ENCODE measurements around the gene RING1.

DNA sequence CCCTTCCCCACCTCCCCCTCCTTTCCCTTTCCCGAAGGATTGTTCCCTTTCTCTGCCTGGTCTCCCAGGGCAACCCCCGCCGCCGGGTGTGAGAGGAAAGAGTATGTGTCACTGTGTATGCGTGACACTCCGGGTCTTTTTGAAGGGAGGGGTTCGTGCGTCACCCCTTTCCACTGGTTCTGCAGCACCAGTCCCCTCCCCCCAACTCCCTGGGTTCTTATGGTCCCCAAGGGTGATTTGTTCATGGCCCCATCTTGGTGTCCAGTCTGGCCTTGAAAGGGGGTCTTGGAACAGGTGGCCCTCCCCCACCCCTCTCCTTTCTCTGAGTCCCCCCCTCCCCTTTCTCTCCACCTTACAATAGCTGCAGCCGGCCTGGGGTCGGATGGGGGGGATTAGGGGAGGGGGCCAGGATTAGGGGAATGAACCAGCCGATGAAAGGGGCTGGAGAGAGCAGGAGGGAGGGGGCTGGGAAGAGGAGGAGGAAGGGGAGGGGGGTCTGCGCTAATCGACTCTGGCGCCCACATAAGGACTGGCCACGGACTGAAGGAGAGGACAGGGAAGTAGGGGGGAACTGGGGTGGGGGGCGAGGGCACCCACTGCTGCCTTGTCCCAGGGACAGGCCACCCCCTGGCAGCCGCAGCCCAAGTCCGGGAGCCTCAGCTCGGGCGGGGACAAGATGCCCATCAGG is 1.3 kb upstream of the RING1 start:
- TF ChIP-seq POLR2AphosphoS5 (IDR thresholded peaks at IDR 0.05; ENCODE audit: low read depth, low read length) = no peak
- no peak for TF ChIP-seq POU2F2 (IDR thresholded peaks at IDR 0.05; ENCODE audit: low read depth, low read length)

All from GM12891 (cell line).